NT2/D1 (cell line): ENCODE results near the gene SHC3.

Source experiments
- SUZ12 ChIP-seq: IDR thresholded peaks from 2 replicates; pipeline ENCODE4 v1.6.1; 2011; ENCODE audit not compliant: insufficient read length, insufficient read depth; ENCODE audit errors: extremely low read depth
- YY1 ChIP-seq: IDR thresholded peaks from 2 replicates; pipeline ENCODE4 v1.6.1; 2011; ENCODE audit not compliant: insufficient read length, insufficient read depth
- ZNF274 ChIP-seq: IDR thresholded peaks from 2 replicates; pipeline ENCODE4 v1.6.1; 2011; ENCODE audit warnings: mild to moderate bottlenecking, low read depth, low read length

DNA sequence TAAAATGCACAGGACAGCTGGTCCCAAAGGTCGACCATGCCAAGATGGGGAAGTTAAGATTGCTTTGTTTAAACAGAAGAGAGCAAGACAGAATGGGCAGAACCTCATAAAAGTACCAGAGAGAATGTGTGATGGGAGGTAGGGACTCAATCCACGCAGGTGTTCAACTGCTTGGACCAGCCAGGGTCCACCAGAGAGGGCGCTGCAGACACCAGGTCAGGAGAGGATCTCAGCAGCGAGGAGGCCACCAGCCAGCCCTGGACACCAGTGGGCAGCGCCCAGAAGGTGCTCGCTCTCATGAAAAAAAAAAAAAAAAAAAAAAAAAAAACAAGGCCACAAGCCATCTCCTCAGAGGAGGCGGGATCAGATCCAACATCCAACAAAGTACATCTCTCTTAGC is 81.8 kb downstream of the SHC3 start:
- TF ChIP-seq SUZ12 (no peak), YY1 (no peak), ZNF274 (no peak)
